Ovary (tissue), 9 donors: ENCODE data around the gene CDK4. TPM values are rescaled to one million over a fixed set of nuclear protein-coding genes. Genes with fewer than 3 reads are reported as not detected.

Source experiments
- DNase-seq, 5 donors: peaks; one replicate each; pipeline ENCODE4 v3.0.0-alpha.2; 2019 to 2020
- H3K27ac ChIP-seq, 2 donors: fragments of 200-600 bp; one replicate each; pipeline versions ENCODE4 v1.5.1 to v1.8.0; 2019 to 2022
- H3K27me3 ChIP-seq: fragments of 200-600 bp; one replicate; pipeline ENCODE4 v1.8.0; 2022
- H3K36me3 ChIP-seq: fragments of 200-600 bp; sonication (generic); one replicate; pipeline ENCODE4 v1.5.1; 2019
- H3K4me1 ChIP-seq: one replicate; pipeline ENCODE4 v1.8.1; 2013; ENCODE audit warnings: mild to moderate bottlenecking, moderate library complexity; ENCODE audit not compliant: insufficient read depth
- H3K4me3 ChIP-seq: fragments of 200-600 bp; sonication (generic); one replicate; pipeline ENCODE4 v1.5.1; 2017
- H3K9me3 ChIP-seq, 2 donors: fragments of 200-600 bp in 1 of 2; sonication (generic) in 1 of 2; one replicate each; pipeline versions ENCODE4 v1.5.1 to v1.8.1; 2013 to 2019; ENCODE audit warnings: mild to moderate bottlenecking in 1 of 2, moderate library complexity in 1 of 2
- EP300 ChIP-seq: sonication (generic); formaldehyde crosslinking; IDR thresholded peaks from one replicate; pipeline ENCODE4 v1.6.1; 2017; ENCODE audit warnings: antibody characterized with exemption
- POLR2A ChIP-seq: fragments of 450-650 bp; IDR thresholded peaks from one replicate; pipeline ENCODE4 v1.6.1; 2017; ENCODE audit warnings: antibody characterized with exemption, mild to moderate bottlenecking, moderate library complexity
- WGBS, 3 donors: extraction: QIAGEN DNeasy Blood & Tissue Kit in 1 of 3; methylation state at CpG; one replicate each; pipeline versions ENCODE4 v1.1.5 to v1.1.7; 2013 to 2017; 5-methylcytosine and 5-hydroxymethylcytosine counted together
- intact Hi-C, 4 donors: fragments of 100-400 bp; cut with DNase I; formaldehyde crosslinking; loops; one replicate each; pipeline versions ENCODE4 v1.11.0 to v1.15.1; 2022 to 2023
- polyA plus RNA-seq, 2 donors: library from polyadenylated mRNA; stranded (reverse); fragments of 200-250 nt in 1 of 2; fragments of 350-450 nt in 1 of 2; fragmentation: Illumina TruSeq in 1 of 2; extraction: RNeasy Lipid Tissue Mini Kit (QIAGEN cat#74804) in 1 of 2; gene quantifications; one replicate each; pipeline ENCODE4 v1.2.3, GENCODE V29; 2013 to 2014
- total RNA-seq, 7 donors: library from RNA; depleted of rRNA in 2 of 7; stranded (reverse); fragments of >200 nt in 2 of 7; fragmentation: NEBNext Ultra II Directional in 3 of 7; extraction: Animal tissue kit (Norgen Biotek cat#: 25700) in 3 of 7; gene quantifications; one replicate each; pipeline versions ENCODE4 v1.1.0 to v1.2.4, GENCODE V29; 2016 to 2023
- TF ChIP-seq, protein P1 (sequence below), 3 donors: fragments of 450-650 bp in 2 of 3; fragments of 200-600 bp in 1 of 3; IDR thresholded peaks; one replicate each; pipeline versions ENCODE4 v1.5.1 to v1.8.0; 2016 to 2022; ENCODE audit warnings: antibody characterized with exemption in 3 of 3, mild to moderate bottlenecking in 1 of 3
- donor health status: DM: no; HTN: no; CAD: no; lungs with moderate emphysema.
- donor health status: DM: no; HTN: no; CAD: no.
- donor health status: Bipolar disorder and iron deficiency.
- donor health status: DM: yes; HTN: yes; CAD: no.
- donor health status: DM: no; HTN: no; CAD: no.
- donor health status: DM: yes; HTN: yes; CAD: no.

Gene CDK4
- total and polyA plus RNA-seq, 9 donors = 82.7 to 175 (median 122) TPM

DNA sequence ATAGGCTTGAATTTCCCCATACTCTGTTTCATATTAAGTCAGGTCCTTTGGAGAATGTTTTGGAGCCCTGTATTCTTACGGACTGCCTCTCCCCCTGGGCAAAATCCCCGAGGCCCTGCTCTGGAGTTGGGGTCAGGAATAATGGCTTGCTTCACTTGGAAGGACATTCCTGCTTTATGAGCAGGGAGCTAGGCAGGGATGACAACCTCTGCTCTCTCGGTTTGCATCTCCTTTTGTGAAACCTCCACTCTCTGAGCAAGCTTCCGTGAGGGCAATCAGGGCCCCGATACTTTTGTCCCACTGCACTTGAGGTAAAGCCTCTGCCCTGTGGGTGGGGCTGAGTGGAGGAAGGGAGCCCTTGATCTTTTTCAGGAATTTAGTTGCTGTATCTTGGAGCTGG is 38.9 kb downstream of the CDK4 start:
- intact Hi-C loops = no loop called here

DNA sequence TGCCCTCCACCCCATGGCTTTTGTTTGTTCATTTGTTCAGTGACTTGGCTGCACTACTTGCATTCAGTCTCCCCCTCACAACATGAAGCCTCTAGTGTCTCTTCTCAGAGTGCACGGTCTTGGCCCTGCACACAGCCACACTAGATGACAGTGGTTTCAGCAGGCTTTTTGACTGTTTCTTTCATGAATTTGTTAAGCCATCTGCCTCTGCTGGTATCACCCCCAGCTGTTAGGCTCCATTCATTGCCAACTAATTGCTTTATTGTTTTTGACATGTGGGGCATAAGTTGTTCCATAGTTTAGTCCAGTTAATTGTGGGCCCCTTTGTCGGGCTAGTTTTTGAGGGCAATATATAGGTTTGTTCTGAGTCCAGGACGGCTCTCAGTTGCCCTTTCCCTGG is 39.4 kb downstream of the CDK4 start:
- Histone ChIP-seq H3K4me3 (no peak overlapping the region), H3K27ac (no peak overlapping the region), H3K9me3 (no peaks in the 10 kb centered on the region), H3K27me3 (no peaks in the 10 kb centered on the region), H3K36me3 (no peaks in the 10 kb centered on the region), H3K4me1 (no peaks in the 10 kb centered on the region)
- intact Hi-C loops = no loop called here
- DNase-seq = no peak
- no peak for TF ChIP-seq POLR2A
- TF ChIP-seq, protein P1, sequence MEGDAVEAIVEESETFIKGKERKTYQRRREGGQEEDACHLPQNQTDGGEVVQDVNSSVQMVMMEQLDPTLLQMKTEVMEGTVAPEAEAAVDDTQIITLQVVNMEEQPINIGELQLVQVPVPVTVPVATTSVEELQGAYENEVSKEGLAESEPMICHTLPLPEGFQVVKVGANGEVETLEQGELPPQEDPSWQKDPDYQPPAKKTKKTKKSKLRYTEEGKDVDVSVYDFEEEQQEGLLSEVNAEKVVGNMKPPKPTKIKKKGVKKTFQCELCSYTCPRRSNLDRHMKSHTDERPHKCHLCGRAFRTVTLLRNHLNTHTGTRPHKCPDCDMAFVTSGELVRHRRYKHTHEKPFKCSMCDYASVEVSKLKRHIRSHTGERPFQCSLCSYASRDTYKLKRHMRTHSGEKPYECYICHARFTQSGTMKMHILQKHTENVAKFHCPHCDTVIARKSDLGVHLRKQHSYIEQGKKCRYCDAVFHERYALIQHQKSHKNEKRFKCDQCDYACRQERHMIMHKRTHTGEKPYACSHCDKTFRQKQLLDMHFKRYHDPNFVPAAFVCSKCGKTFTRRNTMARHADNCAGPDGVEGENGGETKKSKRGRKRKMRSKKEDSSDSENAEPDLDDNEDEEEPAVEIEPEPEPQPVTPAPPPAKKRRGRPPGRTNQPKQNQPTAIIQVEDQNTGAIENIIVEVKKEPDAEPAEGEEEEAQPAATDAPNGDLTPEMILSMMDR (IDR thresholded peaks at IDR 0.05) = no peak
- no peak for TF ChIP-seq EP300
- WGBS, 3 donors = 92 to 93% (median 92%) methylated on average over 3 of the region's 3 CpGs

More for the DNA sequence above, 38.9 kb downstream of the CDK4 start:
- no peaks in the 10 kb centered on the region for H3K4me1 ChIP-seq
- 90 to 93% (median 91%) methylated on average over 5 of the region's 5 CpGs for WGBS, 3 donors
- H3K9me3 ChIP-seq = no peaks in the 10 kb centered on the region
- no peak overlapping the region for H3K27ac ChIP-seq
- H3K27me3 ChIP-seq = no peaks in the 10 kb centered on the region
- H3K4me3 ChIP-seq = no peak overlapping the region
- no peak for DNase-seq
- no peak for TF ChIP-seq EP300
- no peak for TF ChIP-seq POLR2A
- TF ChIP-seq, protein P1 (IDR thresholded peaks at IDR 0.05) = no peak
- H3K36me3 ChIP-seq = no peaks in the 10 kb centered on the region

DNA sequence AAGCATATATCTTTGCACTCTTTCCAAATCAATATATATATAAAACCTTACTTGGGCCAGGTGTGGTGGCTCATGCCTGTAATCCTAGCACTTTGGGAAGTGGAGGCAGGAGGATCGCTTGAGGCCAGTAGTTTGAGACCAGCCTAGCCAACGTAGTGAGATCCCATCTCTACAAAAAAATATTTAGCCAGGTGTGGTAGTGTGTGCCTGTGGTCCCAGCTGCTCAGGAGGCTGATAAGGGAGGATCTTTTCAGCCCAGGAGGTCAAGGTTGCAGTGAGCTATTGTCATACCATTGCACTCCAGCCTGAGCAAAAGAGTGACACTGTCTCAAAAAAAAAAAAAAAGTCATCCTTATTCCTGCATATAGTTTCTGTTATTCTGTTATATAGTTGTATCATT is 43.8 kb downstream of the CDK4 start:
- no peak for TF ChIP-seq EP300
- TF ChIP-seq, protein P1 (IDR thresholded peaks at IDR 0.05) = no peak
- no peak for TF ChIP-seq POLR2A
- H3K4me3 ChIP-seq = no peak overlapping the region
- no peak for DNase-seq
- no peaks in the 10 kb centered on the region for H3K36me3 ChIP-seq
- no peaks in the 10 kb centered on the region for H3K27me3 ChIP-seq
- no peaks in the 10 kb centered on the region for H3K9me3 ChIP-seq
- intact Hi-C loops = no loop called here
- H3K4me1 ChIP-seq = no peaks in the 10 kb centered on the region
- 76 to 84% (median 83%) methylated on average over 2 of the region's 2 CpGs for WGBS, 3 donors
- no peak overlapping the region for H3K27ac ChIP-seq

DNA sequence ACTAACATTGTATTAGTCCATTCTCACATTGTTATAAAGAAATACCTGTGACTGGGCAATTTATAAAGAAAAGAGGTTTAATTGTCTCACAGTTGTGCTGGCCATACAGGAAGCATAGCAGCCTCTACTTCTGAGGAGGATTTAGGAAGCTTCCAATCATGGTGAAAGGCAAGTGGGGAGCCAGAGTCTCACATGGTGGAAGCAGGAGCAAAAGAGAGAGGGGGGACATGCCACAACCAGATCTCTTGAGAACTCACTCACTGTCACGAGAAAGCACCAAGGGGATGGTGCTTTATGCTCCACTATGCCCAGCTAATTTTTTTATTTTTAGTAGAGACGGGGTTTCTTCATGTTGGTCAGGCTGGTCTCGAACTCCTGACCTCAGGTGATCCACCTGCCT is 44.9 kb downstream of the CDK4 start:
- Histone ChIP-seq H3K9me3 (no peaks in the 10 kb centered on the region), H3K36me3 (no peaks in the 10 kb centered on the region), H3K4me3 (no peak overlapping the region), H3K27me3 (no peaks in the 10 kb centered on the region), H3K4me1 (no peaks in the 10 kb centered on the region), H3K27ac (no peak overlapping the region)
- no peak for TF ChIP-seq POLR2A
- TF ChIP-seq, protein P1 (IDR thresholded peaks at IDR 0.05) = no peak
- no peak for TF ChIP-seq EP300
- WGBS, 3 donors = 82 to 99% (median 96%) methylated on average over 3 of the region's 3 CpGs
- DNase-seq = no peak
- intact Hi-C loops = no loop called here

DNA sequence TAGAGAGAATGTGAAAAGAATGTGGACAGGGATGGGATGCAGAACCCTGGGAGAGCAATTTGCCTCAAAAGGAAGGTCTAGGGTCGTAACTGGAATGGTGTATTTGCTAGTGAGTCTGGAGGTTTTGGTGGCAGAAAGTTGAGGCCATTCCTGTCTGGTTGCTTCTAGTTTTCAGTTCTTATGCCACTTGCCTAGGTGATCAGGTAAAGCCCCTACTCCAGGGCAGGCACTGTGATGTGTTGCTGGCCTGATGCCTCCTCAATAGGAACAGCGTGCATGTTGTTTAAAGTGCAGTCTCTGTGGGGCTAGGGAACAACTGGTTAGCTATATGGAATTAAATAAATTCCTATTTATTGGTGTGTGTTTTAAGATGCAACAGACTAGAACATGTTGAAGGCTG is 51.8 kb downstream of the CDK4 start:
- Histone ChIP-seq H3K4me3 (no peak overlapping the region), H3K4me1 (no peaks in the 10 kb centered on the region), H3K36me3 (no peaks in the 10 kb centered on the region), H3K27ac (no peak overlapping the region), H3K27me3 (no peaks in the 10 kb centered on the region), H3K9me3 (no peaks in the 10 kb centered on the region)
- DNase-seq = no peak
- WGBS, 3 donors = 93 to 97% (median 96%) methylated on average over 2 of the region's 2 CpGs
- intact Hi-C loops = loop anchor here in 1 of 4 donors (5.0 kb wide), 1 partner anchor 1578 kb away; no protein-coding TSS in a partner anchor
- TF ChIP-seq POLR2A = no peak
- TF ChIP-seq, protein P1 (IDR thresholded peaks at IDR 0.05) = no peak
- TF ChIP-seq EP300 = no peak
